Glutamatergic neuron (in vitro differentiated cells): ENCODE measurements around the gene ACTN1. TPM values are rescaled to one million over a fixed set of nuclear protein-coding genes. Genes with fewer than 3 reads are reported as not detected.

Experiments
- DNase-seq: peaks from one replicate; pipeline ENCODE4 v3.0.0; 2022
- H3K27ac Mint-ChIP-seq: one replicate; pipeline ENCODE4 v1.8.0; 2020; ENCODE audit warnings: mild to moderate bottlenecking, mixed read lengths, inconsistent platforms; ENCODE audit not compliant: unreplicated experiment
- H3K27me3 Mint-ChIP-seq: one replicate; pipeline ENCODE4 v1.8.0; 2020; ENCODE audit warnings: mild to moderate bottlenecking, moderate library complexity, mixed read lengths, inconsistent platforms; ENCODE audit not compliant: unreplicated experiment
- H3K36me3 Mint-ChIP-seq: one replicate; pipeline ENCODE4 v1.8.0; 2020; ENCODE audit warnings: mild to moderate bottlenecking, mixed read lengths, inconsistent platforms; ENCODE audit not compliant: unreplicated experiment
- H3K4me1 Mint-ChIP-seq: one replicate; pipeline ENCODE4 v1.8.0; 2020; ENCODE audit warnings: mild to moderate bottlenecking, low read depth, mixed read lengths, inconsistent platforms; ENCODE audit not compliant: unreplicated experiment
- H3K4me3 Mint-ChIP-seq: one replicate; pipeline ENCODE4 v1.8.0; 2020; ENCODE audit warnings: mild to moderate bottlenecking, mixed read lengths, inconsistent platforms; ENCODE audit not compliant: unreplicated experiment
- H3K9me3 Mint-ChIP-seq: one replicate; pipeline ENCODE4 v1.8.0; 2020; ENCODE audit warnings: mild to moderate bottlenecking, moderate library complexity, mixed read lengths, inconsistent platforms; ENCODE audit not compliant: unreplicated experiment
- total RNA-seq: library from RNA; stranded (reverse); fragmentation: NEBNext Ultra II Directional; extraction: Animal tissue kit (Norgen Biotek cat#: 25700); gene quantifications from one replicate; pipeline ENCODE4 v1.2.1, GENCODE V29; 2021; ENCODE audit not compliant: unreplicated experiment
- TF ChIP-seq, protein P1 (sequence below): fragments of 200-600 bp; sonication (generic); IDR thresholded peaks from one replicate; pipeline ENCODE4 v1.5.0; 2021; ENCODE audit not compliant: partially characterized antibody, unreplicated experiment

The ACTN1 gene
- total RNA-seq, 1 donor from 2014 or later = 48.1 TPM

DNA sequence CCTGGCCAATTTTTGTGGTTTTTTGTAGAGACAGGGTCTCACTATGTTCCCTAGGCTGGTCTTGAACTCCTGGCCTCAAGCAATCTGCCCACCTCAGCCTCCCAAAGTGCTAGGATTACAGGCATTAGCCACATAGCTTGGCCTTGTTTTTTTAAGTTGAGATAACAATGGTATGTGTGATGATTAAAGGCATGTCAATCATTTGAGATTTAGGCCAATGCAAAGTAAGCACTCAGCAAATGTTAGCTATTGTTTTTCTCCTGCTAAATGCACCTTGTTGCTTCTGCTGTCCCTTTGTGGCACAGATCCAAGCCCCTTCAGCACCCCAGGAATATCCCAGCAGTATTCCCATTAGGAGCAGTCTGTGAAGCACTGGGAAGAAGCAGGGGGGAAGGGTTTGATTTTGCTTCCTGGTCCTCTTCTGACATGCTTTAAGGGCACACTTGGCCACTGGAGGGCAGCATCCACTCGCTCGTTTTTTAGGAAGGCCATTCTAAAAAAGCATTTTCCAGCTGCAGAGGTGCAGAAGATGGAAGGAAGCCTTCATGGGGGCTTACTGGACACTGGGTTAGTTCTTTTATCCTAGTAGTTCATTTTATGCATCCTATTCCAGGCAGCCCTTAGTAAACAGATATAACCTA is 116.0 kb downstream of the ACTN1 start:
- TF ChIP-seq, protein P1, sequence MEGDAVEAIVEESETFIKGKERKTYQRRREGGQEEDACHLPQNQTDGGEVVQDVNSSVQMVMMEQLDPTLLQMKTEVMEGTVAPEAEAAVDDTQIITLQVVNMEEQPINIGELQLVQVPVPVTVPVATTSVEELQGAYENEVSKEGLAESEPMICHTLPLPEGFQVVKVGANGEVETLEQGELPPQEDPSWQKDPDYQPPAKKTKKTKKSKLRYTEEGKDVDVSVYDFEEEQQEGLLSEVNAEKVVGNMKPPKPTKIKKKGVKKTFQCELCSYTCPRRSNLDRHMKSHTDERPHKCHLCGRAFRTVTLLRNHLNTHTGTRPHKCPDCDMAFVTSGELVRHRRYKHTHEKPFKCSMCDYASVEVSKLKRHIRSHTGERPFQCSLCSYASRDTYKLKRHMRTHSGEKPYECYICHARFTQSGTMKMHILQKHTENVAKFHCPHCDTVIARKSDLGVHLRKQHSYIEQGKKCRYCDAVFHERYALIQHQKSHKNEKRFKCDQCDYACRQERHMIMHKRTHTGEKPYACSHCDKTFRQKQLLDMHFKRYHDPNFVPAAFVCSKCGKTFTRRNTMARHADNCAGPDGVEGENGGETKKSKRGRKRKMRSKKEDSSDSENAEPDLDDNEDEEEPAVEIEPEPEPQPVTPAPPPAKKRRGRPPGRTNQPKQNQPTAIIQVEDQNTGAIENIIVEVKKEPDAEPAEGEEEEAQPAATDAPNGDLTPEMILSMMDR = peak; percentile 59
- Mint-ChIP-seq H3K27me3 (peaks cover 2% of the 10 kb centered on the region), H3K4me1 (peaks cover 4% of the 10 kb centered on the region), H3K27ac (no peak overlapping the region), H3K4me3 (no peak overlapping the region), H3K9me3 (peaks cover 2% of the 10 kb centered on the region), H3K36me3 (peaks cover 11% of the 10 kb centered on the region)
- peak; percentile 84 for DNase-seq

DNA sequence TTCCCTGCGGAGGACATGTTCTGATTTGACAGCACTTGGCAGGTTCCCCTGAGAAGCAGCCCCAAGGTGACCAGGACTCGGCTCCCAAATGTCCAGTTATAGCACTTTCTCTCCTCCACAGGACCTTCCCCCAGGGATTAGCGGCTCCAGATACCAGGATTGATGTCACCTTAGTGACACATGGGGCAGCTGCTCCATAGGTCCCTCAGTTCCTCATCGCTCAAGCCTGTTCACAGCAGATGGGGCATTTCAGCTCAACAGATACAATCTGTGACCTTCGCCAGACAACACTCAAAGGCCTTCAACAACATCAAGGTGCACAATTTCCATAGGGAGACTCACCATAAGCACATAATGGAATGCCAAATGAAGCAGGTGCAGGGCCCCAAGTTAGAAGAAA is 118.3 kb downstream of the ACTN1 start:
- no peak for DNase-seq
- peaks cover 4% of the 10 kb centered on the region for H3K4me1 Mint-ChIP-seq
- H3K27ac Mint-ChIP-seq = no peak overlapping the region
- H3K9me3 Mint-ChIP-seq = peaks cover 2% of the 10 kb centered on the region
- H3K36me3 Mint-ChIP-seq = peaks cover 9% of the 10 kb centered on the region
- H3K27me3 Mint-ChIP-seq = peaks cover 3% of the 10 kb centered on the region
- TF ChIP-seq, protein P1 = no peak
- no peak overlapping the region for H3K4me3 Mint-ChIP-seq

DNA sequence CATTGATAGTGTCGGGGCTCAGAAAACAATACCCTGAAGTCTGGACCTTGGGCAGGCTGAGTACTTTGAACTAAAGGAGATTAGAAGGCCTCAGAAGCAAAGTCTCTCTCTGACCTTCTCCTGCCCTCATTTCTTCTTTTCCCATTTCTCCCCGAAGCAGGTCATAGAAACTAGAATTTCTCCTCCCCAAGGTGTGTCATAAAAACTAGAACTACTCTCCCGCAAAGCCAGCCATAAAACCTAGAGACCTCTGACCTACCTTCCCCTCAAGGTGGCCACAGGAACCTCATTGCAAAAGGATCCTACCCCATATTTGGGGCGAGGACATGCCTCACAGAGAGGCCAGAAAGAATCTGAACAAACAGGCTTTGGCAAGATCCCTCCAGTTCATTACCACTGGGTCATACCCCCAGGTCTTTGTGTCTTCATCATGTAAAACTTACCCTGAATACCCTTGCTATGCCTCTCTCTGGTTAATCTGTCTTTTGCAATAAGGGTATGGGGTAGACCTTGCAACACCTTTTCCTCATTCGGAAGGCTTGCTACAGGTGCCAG is 121.5 kb downstream of the ACTN1 start:
- peaks cover 4% of the 10 kb centered on the region for H3K4me1 Mint-ChIP-seq
- peaks cover 3% of the 10 kb centered on the region for H3K27me3 Mint-ChIP-seq
- H3K4me3 Mint-ChIP-seq = no peak overlapping the region
- no peak for DNase-seq
- peaks cover 2% of the 10 kb centered on the region for H3K9me3 Mint-ChIP-seq
- TF ChIP-seq, protein P1 = no peak
- H3K36me3 Mint-ChIP-seq = no peaks in the 10 kb centered on the region
- no peak overlapping the region for H3K27ac Mint-ChIP-seq

DNA sequence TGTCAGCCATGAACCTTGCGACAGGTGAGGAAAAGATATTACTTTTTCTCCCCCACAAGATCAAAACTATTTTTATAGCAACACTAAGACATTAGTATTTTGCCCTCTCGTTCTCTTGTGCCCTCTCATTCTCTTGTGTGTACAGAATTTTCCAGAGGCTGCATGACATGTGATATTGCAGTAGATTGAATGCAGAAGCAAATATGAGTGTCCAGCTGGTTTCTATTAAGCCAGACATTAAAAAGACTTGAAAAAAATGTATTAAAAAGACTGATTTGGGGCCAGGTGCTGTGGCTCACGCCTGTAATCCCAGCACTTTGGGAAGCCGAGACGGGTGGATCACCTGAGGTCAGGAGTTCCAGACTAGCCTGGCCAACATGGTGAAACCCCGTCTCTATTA is 122.5 kb downstream of the ACTN1 start:
- Mint-ChIP-seq H3K27ac (no peak overlapping the region), H3K36me3 (no peaks in the 10 kb centered on the region), H3K27me3 (peaks cover 6% of the 10 kb centered on the region), H3K9me3 (peaks cover 2% of the 10 kb centered on the region), H3K4me1 (peaks cover 4% of the 10 kb centered on the region), H3K4me3 (no peak overlapping the region)
- DNase-seq = no peak
- TF ChIP-seq, protein P1 = no peak

DNA sequence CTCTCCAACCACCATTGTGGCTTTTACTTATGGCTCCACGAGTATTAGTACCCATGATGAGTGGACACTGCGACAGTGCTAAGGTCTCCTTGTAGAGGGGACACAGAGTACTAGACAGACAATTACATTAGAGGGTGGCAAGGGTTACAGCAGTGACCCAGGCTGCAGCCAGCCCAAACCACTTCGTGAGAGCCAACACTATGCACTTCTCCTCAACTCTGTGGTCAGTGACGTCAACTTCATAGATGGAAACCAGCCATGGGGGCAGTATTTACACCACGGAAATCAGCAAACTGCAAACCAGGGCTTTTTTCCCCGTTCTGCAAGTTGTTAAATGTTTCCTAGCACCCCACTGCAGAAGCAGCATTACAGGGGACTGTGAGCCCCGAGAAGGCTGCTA is 124.7 kb downstream of the ACTN1 start:
- no peak overlapping the region for H3K4me3 Mint-ChIP-seq
- no peaks in the 10 kb centered on the region for H3K4me1 Mint-ChIP-seq
- H3K27me3 Mint-ChIP-seq = peaks cover 6% of the 10 kb centered on the region
- H3K36me3 Mint-ChIP-seq = no peaks in the 10 kb centered on the region
- no peak for DNase-seq
- H3K9me3 Mint-ChIP-seq = no peaks in the 10 kb centered on the region
- TF ChIP-seq, protein P1 = no peak
- H3K27ac Mint-ChIP-seq = no peak overlapping the region
